Measurements from ENCODE around the gene HAUS7.

The HAUS7 gene

DNA sequence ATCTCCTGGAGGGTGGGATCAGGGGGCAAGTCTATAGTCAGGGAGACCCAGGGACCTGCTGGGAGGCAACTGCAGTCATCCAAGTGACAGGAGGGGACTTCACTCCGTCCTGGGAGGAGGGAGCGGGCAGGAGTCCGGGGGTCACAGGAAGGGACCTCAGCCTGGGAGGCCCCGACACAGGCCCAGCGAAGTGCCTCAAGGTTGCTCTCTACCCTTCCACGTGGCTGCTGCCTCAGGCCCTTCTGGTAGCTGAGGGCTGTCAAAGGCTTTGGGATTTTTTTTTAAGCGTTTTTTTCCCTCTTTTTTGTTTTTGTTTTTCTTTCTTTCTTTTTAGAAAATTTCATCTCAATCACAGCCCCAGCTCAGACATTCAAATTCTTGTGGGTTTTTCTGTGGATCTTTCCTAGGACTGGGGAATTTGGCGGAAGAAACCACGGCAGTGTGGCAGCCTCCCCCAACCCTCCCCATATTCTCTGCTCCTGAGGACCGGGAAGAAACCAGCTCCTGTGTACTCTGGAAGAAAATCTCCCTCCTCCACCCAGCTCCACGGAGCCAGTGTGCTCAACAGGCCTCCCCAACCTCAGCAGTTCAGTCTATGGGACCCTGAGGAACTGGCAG, 1.4 kb upstream of the HAUS7 start:
- TF ChIP-seq EZH2phosphoT487 (IDR thresholded peaks at IDR 0.05; ENCODE audit: borderline replicate concordance) = no peak
- TF ChIP-seq CTCF (conservative IDR thresholded peaks at IDR 0.05; ENCODE audit: low read length) = no peak
- no peaks in the 10 kb centered on the region for H3F3A ChIP-seq (ENCODE audit: low read depth)
- H3K36me3 ChIP-seq (ENCODE audit: insufficient read depth, low read length) = no peaks in the 10 kb centered on the region
- H3K4me3 ChIP-seq (ENCODE audit: low read length, poor library complexity, severe bottlenecking) = no peak overlapping the region
- H3K79me2 ChIP-seq (ENCODE audit: insufficient read depth, low read length) = peaks cover 17% of the 10 kb centered on the region
- no peak overlapping the region for H3K4me2 ChIP-seq (ENCODE audit: low read depth, low read length, poor library complexity, severe bottlenecking)
- H4K20me1 ChIP-seq (ENCODE audit: insufficient read depth, low read length, poor library complexity, severe bottlenecking) = peaks cover 6% of the 10 kb centered on the region
- no peaks in the 10 kb centered on the region for H3K4me1 ChIP-seq (ENCODE audit: insufficient read depth, low read length, poor library complexity, severe bottlenecking)
- H3K27me3 ChIP-seq (ENCODE audit: insufficient read depth, low read length, poor library complexity, severe bottlenecking) = no peaks in the 10 kb centered on the region
- H3K9me2 ChIP-seq (replicated peaks; ENCODE audit: low read depth, low read length) = no peaks in the 10 kb centered on the region
- no peak overlapping the region for H3K9ac ChIP-seq (ENCODE audit: low read depth, low read length, poor library complexity, severe bottlenecking)
- no peaks in the 10 kb centered on the region for H3K9me3 ChIP-seq (ENCODE audit: insufficient read depth, low read depth, low read length)
- H2AFZ ChIP-seq (ENCODE audit: low read length) = no peak overlapping the region

DNA sequence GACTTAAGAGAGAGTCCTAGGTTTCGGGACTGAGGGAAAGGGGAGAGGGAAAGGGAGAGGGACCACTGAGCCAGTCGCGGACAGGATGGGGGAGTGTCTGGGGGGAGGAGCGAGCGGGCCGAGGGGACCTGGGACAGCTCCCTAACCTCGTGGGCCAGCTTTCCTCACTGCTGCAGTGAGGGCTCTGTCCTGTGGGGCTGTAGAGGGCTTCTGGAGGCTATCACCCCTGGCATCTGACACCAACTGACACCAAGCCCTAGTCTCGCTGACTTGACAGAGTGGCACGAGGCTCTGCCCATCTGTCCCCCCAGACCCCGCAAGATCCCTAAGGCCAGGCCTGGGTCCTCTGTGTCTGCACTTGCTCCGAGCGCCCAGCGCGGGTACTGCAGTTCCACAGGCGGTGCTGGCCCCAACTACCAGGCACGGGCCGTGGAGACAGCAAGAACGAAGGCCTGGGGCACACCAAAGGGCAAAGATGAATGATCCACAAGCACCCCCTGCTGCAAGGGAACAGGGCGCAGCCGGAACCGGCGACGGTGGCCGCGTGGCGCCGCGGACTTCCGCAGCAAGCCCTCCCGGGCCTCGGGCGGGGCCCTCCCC, 465 bp downstream of the HAUS7 start:
- peaks cover 17% of the 10 kb centered on the region for H3K79me2 ChIP-seq (ENCODE audit: insufficient read depth, low read length)
- H2AFZ ChIP-seq (ENCODE audit: low read length) = peak overlapping the region; percentile 86
- peaks cover 6% of the 10 kb centered on the region for H4K20me1 ChIP-seq (ENCODE audit: insufficient read depth, low read length, poor library complexity, severe bottlenecking)
- no peaks in the 10 kb centered on the region for H3F3A ChIP-seq (ENCODE audit: low read depth)
- no peak; the same call in 1 of the 2 replicates for TF ChIP-seq CTCF (conservative IDR thresholded peaks at IDR 0.05; ENCODE audit: low read length)
- TF ChIP-seq EZH2phosphoT487 (IDR thresholded peaks at IDR 0.05; ENCODE audit: borderline replicate concordance) = no peak
- peak overlapping the region; percentile 87 for H3K4me2 ChIP-seq (ENCODE audit: low read depth, low read length, poor library complexity, severe bottlenecking)
- H3K4me1 ChIP-seq (ENCODE audit: insufficient read depth, low read length, poor library complexity, severe bottlenecking) = no peaks in the 10 kb centered on the region
- H3K36me3 ChIP-seq (ENCODE audit: insufficient read depth, low read length) = no peaks in the 10 kb centered on the region
- peak overlapping the region; percentile 79 for H3K9ac ChIP-seq (ENCODE audit: low read depth, low read length, poor library complexity, severe bottlenecking)
- no peaks in the 10 kb centered on the region for H3K27me3 ChIP-seq (ENCODE audit: insufficient read depth, low read length, poor library complexity, severe bottlenecking)
- H3K9me3 ChIP-seq (ENCODE audit: insufficient read depth, low read depth, low read length) = no peaks in the 10 kb centered on the region
- H3K4me3 ChIP-seq (ENCODE audit: low read length, poor library complexity, severe bottlenecking) = peak overlapping the region; percentile 96
- H3K9me2 ChIP-seq (replicated peaks; ENCODE audit: low read depth, low read length) = no peaks in the 10 kb centered on the region

DNA sequence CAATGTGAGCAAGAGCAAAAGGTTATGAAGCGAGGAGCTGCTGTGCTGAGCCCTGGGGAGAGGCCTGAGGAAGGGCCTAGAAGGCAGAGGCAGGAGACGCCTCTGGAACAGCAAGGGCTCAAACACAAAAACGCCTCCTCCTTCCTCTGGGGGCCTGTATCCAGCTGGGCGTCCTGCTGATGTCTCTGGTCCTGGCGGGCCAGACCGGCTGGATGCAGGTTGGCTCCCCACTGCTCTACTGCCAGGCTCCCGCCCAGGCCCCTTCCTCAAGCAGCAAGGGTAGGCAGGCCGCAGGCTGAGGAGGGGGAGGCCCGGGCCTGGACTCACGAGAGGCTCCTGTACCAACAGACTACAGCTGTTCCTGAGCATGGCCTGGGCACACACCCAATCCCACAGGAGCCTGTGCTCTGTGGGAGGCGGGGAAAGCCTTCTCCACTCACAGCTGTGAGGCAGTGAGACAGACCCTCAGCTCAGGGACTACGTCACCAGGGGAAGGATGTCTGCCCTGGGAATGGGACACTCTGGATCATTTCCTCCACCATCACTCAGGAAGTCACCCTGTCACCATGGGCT, 2.3 kb downstream of the HAUS7 start:
- Histone ChIP-seq H3K4me2 (ENCODE audit: low read depth, low read length, poor library complexity, severe bottlenecking) (no peak overlapping the region), H3K4me3 (ENCODE audit: low read length, poor library complexity, severe bottlenecking) (no peak overlapping the region), H3K9me3 (ENCODE audit: insufficient read depth, low read depth, low read length) (no peaks in the 10 kb centered on the region), H3K9me2 (replicated peaks; ENCODE audit: low read depth, low read length) (no peaks in the 10 kb centered on the region), H3K79me2 (ENCODE audit: insufficient read depth, low read length) (peaks cover 17% of the 10 kb centered on the region), H2AFZ (ENCODE audit: low read length) (no peak overlapping the region), H3K36me3 (ENCODE audit: insufficient read depth, low read length) (no peaks in the 10 kb centered on the region), H3K4me1 (ENCODE audit: insufficient read depth, low read length, poor library complexity, severe bottlenecking) (no peaks in the 10 kb centered on the region), H3K9ac (ENCODE audit: low read depth, low read length, poor library complexity, severe bottlenecking) (no peak overlapping the region), H4K20me1 (ENCODE audit: insufficient read depth, low read length, poor library complexity, severe bottlenecking) (peaks cover 6% of the 10 kb centered on the region), H3K27me3 (ENCODE audit: insufficient read depth, low read length, poor library complexity, severe bottlenecking) (no peaks in the 10 kb centered on the region), H3F3A (ENCODE audit: low read depth) (no peaks in the 10 kb centered on the region)
- TF ChIP-seq CTCF (conservative IDR thresholded peaks at IDR 0.05; ENCODE audit: low read length) (no peak), EZH2phosphoT487 (IDR thresholded peaks at IDR 0.05; ENCODE audit: borderline replicate concordance) (no peak)

Data from Loucy (cell line).